ENCODE data around the gene MYH6.

GRCh38 chr14:23404331-23404900 is 3.7 kb downstream of the MYH6 start:
- TF ChIP-seq CTCF (IDR thresholded peaks at IDR 0.05) (no peak), POLR2A (IDR thresholded peaks at IDR 0.05) (no peak)
